Mesenteric fat pad (tissue), 1 donor: ENCODE data around the gene TMEM240. TPM values are rescaled to one million over a fixed set of nuclear protein-coding genes. Genes with fewer than 3 reads are reported as not detected.
"Not testable (repeated sequence)": the region's sequence is repeated elsewhere in the genome, so short reads cannot be mapped to it uniquely, and the experiment has no call there.

Source experiments
- DNase-seq: peaks from one replicate; pipeline ENCODE4 v3.0.0-alpha.2; 2020; ENCODE audit warnings: low spot score
- total RNA-seq: library from RNA; stranded (reverse); fragmentation: NEBNext Ultra II Directional; extraction: Animal tissue kit (Norgen Biotek cat#: 25700); gene quantifications from one replicate; pipeline ENCODE4 v1.2.1, GENCODE V29; 2021
- donor health status: DM: yes; HTN: yes; CAD: no.

Gene TMEM240
- total RNA-seq, 1 donor from 2014 or later: 1.4 TPM

DNA sequence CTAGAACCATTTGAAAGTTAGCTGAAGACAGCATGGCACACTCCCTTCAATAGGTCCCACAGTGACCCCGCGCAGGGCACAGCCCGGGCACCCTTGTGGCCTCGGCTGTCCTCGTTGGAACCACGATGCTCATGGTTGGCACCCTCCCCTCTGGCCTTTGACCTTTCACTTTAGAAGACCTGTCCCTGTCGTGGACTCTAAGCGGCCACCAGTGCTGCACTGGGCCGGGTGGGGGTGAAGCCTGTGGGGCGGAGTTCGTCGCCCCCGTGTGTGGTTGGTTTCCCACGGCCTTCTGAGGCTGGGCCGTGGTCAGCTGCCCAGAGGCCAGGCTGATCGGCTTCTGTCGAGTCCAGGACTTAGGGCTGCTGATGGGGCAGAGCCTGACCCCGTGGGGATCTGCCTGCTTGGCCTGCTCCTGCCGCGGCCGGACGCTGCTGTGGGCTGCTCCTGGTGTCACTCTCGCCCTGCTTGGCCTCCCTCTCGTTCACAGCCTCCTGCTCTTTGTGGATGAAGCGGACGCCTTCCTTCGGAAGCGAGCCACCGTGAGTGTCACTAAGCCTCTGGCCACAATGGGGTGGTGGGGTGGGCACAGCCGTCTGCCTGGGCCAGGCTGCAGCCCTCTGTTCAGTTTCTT lies 15.6 kb downstream of the TMEM240 start:
- DNase-seq: not testable (repeated sequence)

DNA sequence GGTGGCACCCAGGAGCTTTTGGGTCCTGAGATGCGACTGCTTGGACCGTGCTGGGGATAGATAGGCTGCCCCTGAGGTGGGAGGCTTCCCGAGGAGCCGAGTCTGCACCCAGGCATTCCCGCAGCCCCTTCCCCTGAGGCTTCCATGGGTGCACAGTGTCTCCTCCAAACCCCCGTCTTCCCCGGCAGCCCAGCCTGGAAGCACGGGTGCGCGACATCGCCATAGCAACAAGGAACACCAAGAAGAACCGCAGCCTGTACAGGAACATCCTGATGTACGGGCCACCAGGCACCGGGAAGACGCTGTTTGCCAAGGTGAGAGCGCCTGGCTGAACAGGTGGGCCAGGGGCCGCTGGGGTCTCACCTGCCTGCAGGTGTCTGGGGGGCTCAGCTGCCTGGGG lies 16.8 kb downstream of the TMEM240 start:
- not testable (repeated sequence) for DNase-seq

DNA sequence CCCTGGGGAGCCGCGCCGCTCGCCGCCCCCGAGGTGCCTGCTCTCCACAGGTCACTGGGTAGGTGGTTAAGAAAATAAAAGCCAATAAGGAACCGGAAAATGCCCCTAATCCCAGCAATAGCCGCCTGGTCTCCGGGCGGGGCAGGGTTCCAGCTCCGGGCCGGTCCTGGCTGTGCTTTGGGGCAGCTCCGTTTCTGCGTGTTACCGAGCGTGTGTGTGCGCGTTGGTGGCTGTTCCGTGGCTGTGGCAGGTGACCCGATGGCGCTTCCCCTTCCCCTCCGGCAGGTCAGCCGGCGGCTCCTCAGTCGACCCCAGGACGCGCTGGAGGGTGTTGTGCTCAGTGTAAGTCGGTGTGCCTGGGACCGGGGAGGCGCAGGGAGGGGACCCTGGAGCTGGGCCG lies 17.2 kb downstream of the TMEM240 start:
- not testable (repeated sequence) for DNase-seq

DNA sequence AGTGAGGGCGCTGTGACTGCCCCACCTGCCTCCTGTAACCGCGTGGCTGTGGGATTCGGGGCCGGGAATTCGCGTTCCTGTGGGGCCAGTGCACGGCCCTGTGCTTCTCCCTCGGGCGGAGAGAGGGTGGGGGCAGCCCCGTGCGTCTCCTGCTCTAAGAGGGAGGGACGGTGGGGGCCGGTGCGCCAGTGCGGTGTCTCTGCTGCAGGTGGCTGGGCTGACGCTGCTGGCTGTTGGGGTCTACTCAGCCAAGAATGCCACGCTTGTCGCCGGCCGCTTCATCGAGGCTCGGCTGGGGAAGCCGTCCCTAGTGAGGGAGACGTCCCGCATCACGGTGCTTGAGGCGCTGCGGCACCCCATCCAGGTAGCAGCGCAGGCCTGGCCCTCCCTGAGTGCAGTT lies 17.9 kb downstream of the TMEM240 start:
- DNase-seq: not testable (repeated sequence)

DNA sequence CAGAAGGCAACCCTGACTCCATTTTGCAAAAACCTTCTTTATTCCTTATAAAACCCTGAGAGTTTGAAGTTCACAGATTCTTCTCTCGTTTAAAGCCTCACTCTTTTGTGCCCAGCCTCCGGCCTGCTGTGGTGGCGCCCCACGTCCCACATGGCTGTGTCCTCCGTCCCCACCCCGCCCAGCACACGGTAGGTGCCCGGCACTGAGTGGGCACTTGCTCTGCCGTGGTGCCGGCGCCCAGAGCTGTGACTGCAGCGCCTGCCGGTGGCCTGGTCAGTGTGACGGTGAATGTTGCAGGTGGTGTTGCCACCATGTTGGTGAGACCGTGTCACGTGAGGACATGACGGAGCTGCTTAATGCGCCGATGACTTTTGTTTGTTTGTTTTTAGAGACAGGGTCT lies 19.1 kb downstream of the TMEM240 start:
- no peak for DNase-seq

DNA sequence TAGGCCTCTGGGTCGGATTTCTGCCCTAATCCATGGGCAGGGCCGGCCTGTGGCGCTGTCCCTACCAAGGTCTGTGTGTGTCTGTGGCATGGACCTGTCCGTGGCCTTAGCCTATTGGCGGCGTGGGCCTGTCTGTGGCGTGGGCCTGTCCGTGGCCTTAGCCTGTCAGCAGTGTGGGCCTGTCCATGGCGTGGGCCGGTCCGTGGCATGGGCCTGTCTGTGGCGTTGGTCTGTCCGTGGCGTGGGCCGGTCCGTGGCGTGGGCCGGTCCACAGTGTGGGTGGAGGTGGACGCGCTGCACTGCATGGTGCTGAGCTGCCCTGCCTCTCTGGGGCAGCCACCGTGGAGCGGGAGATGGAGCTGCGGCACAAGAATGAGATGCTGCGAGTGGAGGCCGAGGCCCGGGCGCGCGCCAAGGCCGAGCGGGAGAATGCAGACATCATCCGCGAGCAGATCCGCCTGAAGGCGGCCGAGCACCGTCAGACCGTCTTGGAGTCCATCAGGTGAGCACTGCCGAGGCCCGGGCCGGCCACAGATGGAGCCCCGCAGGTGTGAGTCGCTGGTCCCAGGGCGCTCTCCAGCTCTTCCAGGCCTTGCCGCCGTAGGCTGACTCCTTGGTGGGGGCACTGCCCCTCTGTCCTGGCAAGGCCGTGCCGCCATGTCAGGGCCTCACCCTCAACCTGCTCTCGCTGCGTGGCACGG lies 20.5 kb downstream of the TMEM240 start:
- not testable (repeated sequence) for DNase-seq

DNA sequence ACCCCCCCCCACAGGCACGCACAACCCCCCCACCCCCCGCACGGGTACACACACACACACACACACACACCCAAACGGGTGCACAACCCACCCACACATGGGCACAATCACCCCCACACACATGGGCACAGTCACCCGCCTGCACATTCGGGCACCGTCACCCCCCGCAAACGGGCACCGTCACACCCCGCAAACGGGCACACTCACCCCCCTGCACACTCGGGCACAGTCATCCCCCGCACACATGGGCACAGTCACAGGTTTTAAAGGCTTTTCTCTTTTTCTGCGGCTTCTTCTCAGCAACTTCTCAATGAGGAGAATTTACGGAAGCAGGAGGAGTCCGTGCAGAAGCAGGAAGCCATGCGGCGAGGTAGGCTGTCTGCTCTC lies 21.8 kb downstream of the TMEM240 start:
- DNase-seq: not testable (repeated sequence)

DNA sequence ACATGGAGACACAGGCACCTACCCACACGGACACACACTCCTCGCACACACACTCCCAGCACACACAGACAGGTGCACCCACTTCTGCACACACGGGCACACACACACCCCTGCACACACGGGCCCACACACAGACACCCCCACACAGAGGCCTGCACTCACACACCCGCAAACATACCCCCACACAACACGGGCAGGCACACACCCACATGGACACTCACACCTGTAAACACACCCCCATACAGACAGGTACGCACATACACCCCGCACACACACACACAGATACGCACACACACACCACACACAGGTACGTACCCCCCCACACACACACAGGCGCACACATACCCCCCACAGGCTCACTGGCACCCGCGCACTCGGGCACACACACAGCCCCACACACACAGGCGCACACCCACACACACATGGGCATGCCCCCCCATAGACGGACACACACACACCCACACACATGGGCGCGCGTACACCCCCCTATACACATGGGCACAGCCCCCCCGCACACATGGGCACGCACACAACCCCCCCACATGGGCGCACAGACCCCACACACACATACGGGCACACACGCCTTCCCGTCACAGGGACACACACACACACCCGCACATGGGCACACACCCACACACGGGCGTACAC lies 22.3 kb downstream of the TMEM240 start:
- no peak for DNase-seq

DNA sequence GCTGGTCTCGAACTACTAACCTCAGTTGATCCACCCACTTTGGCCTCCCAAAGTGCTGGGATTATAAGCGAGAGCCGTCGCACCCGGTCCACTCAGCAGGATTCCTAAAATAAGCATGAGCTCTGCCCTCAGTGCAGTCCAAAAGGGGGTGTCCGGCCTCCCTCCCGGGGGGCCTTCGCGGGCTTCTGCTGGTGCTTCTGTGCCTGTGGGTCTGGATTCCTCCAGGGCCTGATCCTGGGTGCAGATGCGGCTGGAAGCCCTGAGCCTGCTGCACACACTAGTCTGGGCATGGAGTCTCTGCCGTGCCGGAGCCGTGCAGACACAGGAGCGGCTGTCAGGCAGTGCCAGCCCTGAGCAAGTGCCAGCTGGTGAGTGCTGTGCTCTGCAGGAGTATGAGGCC lies 23.5 kb downstream of the TMEM240 start:
- not testable (repeated sequence) for DNase-seq

DNA sequence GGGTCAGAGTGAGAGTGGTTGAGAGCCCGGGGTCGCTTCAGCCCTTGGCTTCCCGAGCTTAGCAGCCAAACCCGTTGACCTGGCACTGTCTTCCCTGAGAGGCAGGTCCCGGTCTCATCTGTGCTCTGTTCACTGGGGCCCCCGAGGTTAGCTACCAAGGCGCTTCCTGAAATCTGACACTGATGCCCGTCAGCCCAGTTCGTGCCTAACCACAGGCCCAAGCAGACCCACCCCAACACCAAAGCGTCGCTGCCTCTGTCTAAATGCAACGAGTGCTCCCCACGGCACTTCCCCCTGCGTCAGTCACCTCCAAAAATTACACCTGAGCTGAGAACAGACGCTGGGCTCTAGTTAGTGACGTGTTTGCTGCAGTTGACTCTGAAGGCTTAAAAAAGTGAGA lies 26.0 kb downstream of the TMEM240 start:
- DNase-seq: not testable (repeated sequence)

DNA sequence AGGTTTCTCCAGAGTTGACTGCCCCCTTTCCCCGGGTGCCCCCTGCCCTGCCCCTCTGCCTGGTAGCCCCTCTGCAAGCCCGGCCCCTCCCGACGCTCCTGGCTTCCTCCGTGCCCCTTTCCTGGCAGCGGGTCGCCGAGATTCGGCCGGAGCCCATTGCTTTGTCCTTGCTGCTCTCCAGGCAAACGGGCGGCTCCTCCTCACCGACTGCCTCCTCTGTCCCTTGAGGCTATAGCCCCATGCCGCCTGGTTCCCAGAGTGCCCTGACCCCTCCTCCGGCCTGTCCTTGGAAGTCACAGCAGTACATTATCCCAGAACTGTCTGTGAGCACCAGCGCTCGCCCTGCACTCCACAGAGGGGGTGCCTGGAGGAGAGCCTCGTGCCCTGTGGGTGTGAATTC lies 26.7 kb downstream of the TMEM240 start:
- DNase-seq: not testable (repeated sequence)

DNA sequence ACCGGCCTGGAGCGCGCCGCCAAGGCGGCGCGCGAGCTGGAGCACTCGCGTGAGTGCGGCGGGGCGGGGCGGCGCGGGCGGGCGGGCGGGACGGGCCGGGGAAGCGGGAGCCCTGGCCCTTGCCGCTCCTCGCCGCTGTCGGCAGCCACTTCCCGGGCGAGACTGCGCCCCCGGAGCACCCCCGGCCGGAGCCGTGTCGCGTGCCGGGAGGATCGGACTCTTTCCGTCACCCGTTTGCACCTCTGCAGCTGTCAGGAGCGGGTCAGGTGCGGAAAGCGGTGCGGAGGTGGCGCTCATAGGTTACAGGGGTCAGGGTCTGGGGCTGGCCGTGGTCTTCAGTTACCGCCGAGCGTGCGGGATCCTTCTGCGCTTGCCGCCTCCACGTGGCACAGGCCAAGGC lies 28.0 kb downstream of the TMEM240 start:
- DNase-seq: not testable (repeated sequence)

DNA sequence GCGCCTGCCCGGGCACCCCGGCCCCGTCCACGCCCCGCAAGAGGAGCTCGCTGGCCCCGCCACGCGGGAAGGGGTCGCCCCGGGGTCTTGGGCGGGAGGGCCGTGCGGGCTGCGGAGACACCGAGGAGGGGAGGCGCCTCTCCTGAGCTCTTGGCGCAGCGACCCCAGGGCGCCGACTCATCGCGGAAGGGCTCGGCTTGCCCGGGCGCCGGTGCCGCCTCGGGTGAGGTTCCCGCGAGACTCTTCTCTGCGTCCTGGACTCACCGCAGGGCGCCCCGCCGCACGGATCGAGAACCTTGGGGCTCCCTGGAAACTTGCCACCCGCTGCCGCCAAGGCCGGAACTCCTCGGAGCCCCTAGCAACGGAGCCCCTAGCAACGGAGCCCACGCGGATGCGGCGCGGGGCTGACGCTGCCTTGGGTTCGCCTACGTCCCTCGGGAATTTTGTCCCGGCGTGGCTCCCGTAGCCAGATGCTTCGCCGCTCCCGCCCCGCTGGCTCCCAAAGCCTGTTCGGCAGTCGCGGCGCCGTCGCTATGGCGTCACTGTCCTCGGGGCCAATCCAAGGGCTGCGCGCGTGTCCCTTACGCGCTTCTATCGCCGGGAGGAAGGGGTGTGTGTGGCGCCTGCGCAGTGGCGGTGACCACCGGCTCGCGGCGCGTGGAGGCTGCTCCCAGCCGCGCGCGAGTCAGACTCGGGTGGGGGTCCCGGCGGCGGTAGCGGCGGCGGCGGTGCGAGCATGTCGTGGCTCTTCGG lies 28.7 kb downstream of the TMEM240 start, which contains the start of gene ATAD3A:
TSS of gene ATAD3A (plus strand) at position 630 of the 753 bp plus-strand sequence. CDS start at position 737, 107 bp downstream.
- peak; percentile 99 for DNase-seq

DNA sequence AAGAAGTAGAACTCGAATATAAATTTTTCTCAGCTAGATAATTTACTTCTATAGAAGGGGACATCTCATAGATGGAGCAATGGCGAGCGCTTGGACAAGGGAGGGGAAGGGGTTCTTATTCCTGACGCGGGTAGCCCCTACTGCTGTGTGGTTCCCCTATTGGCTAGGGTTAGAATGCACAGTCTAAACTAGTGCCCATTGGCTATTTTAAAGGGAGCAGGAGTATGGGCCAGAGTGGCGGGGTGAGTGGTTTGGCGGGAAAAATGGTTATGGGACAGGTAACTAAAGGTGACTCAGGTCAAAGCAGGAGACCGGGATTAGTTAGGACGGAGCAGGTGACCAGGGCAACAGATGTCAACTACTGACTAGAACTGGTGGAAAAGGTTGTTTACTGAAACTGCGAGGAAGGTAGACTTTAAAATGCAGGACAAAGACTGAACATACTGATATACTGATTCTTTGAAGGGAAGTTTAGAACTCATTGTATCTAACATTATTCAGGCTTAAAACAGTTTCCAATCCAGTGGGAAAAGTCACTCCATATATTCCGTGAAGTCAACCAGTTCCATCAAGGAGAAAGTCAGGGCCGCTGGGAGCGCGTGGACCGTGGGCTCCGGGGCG lies 29.4 kb downstream of the TMEM240 start:
- DNase-seq: no peak

DNA sequence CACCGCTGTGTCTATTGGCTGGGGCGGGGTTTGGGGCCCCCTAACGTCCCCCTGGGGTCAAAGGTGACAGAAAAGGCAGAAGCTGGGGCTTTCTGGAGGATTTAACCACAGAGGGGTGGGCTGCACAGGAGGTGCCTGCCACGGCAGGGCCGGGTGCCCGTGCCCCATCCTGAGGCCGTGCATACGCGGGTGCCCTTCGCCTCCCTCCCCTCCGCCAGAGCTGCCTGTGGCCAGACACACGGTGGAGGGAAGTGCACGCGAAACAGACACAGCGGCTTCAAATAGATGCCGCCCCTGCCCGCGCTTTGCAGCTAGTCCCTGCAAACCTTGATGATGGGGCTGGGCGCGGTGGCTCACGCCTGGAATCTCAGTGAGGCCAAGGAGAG lies 31.0 kb downstream of the TMEM240 start:
- DNase-seq: not testable (repeated sequence)

DNA sequence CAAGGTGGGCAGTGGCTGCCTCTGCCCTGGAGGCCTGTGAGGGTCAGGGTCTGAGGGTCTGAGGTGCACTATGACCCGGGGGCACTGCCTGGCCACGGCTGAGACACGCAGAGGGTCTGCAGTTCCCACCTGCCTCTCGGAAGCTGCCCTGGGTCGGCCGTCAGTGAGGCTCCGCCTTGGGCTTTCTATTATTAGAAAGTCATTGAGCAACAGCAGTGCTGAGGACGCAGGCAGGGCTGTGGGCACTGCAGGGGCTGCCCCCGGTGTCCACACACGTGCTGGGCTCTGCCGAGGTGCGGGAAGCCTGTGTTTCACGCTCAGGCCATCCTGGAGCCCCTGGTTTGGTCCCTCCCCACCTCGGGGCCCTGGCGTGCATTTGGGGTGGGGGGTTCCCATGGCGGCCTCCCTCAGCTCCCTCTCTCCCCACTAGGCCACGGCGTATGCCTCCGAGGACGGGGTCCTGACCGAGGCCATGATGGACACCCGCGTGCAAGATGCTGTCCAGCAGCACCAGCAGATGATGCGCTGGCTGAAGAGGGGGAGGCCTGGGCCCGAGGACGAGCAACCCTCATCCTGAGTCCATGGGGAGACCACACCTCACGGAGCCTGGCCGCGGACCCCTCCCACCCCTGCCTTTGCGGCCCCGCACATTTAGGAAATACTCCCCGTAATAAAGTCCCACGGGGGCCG lies 31.5 kb downstream of the TMEM240 start:
- not testable (repeated sequence) for DNase-seq

DNA sequence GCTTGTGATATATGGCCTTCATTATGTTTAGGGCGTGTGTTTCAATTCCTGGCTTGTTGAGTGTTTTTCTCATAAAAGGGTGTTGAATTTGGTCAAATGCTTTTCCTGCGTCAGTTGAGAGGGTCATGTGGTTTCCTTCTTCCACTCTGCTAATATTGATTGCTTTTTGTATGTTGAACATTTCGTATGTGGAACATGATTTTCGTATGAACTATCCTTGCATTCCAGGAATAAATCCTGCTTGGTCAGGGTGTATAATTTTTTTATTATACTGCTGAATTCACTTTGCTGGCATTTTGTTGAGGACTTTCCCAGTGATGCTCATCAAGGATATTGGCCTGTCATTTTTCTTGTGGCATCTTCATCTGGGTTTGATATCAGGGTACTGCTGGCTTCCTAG lies 33.1 kb downstream of the TMEM240 start:
- no peak for DNase-seq

DNA sequence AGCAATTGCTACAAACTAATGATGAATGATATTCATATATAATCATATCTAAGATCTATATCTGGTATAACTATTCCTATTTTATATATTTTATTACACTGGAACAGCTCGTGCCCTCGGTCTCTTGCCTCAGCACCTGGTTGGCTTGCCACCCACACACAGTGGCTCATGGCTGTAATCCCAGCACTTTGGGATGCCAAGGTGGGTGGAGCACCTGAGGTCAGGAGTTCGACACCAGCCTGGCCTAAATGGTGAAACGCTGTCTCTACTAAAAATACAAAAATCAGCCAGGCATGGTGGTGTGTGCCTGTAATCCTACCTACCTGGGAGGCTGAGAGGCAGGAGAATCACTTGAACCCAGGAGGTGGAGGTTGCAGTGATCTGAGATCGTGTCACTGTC lies 34.6 kb downstream of the TMEM240 start:
- DNase-seq: not testable (repeated sequence)

DNA sequence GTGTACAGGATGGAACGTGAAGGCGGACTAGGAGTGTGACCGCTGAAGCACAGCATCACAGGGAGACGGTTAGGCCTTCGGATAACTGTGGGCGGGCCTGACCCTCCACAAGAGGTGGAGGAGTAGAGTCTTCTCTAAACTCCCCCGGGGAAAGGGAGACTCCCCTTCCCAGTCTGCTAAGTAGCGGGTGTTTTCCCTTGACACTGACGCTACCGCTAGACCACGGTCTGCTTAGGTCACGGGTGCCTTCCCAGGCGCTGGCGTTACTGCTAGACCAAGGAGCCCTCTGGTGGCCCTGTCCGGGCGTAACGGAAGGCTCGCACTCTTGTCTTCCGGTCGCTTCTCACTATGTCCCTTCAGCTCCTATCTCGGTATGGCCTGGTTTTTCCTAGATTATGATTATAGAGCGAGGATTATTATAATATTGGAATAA lies 35.0 kb downstream of the TMEM240 start:
- not testable (repeated sequence) for DNase-seq

DNA sequence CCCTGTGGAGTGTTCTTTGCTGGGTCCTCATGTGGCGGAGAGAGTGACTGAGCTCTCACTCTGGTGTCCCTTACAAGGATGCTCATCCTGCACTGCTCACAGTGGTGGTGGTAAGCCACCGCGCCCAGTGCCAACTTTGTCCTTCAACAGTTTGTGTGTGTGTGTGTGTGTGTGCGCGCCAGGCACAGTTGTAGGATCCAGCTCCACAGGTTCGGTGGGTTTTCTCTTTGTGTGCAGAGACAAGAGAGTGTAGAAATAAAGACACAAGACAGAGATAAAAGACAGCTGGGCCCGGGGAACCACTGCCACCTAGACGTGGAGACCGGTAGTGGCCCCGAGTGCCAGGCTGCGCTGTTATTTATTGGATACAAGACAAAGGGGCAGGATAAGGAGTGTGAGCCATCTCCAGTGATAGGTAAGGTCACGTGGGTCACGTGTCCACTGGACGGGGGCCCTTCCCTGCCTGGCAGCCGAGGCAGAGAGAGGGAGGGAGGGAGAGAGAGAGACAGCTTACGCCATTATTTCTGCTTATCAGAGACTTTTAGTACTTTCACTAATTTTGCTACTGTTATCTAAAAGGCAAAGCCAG lies 35.6 kb downstream of the TMEM240 start:
- peak; percentile 91 for DNase-seq
